SK-N-SH treated with all-trans-retinoic acid at 6 μM for 48 hours (cell line): ENCODE data around the gene ERP29.
"Not testable (repeated sequence)": the region's sequence is repeated elsewhere in the genome, so short reads cannot be mapped to it uniquely, and the experiment has no call there.

Source experiments
- GLIS3 ChIP-seq: fragments of 250-450 bp; sonication (Bioruptor Pico); IDR thresholded peaks from 2 replicates; pipeline ENCODE4 v1.5.0; 2020; ENCODE audit warnings: mild to moderate bottlenecking, moderate library complexity
- OSR1 ChIP-seq: fragments of 250-450 bp; sonication (Bioruptor Pico); IDR thresholded peaks from 2 replicates; pipeline ENCODE4 v1.8.0; 2022; ENCODE audit warnings: moderate library complexity, mild to moderate bottlenecking, inconsistent platforms
- RARB ChIP-seq: fragments of 250-450 bp; sonication (Bioruptor Pico); IDR thresholded peaks from 2 replicates; pipeline ENCODE4 v1.8.0; 2021; ENCODE audit warnings: mild to moderate bottlenecking, moderate library complexity
- TCF4 ChIP-seq: fragments of 250-450 bp; sonication (Bioruptor Pico); IDR thresholded peaks from 2 replicates; pipeline ENCODE4 v1.8.0; 2021; ENCODE audit warnings: mild to moderate bottlenecking, moderate library complexity, borderline replicate concordance
- ZFP30 ChIP-seq: fragments of 450-650 bp; formaldehyde crosslinking; IDR thresholded peaks from 2 replicates; pipeline ENCODE4 v1.5.0; 2022; ENCODE audit warnings: mild to moderate bottlenecking, moderate library complexity
- TF ChIP-seq, protein P1 (sequence below): fragments of 250-450 bp; sonication (Bioruptor Pico); IDR thresholded peaks from 2 replicates; pipeline ENCODE4 v1.8.0; 2021; ENCODE audit warnings: low read depth, mild to moderate bottlenecking, moderate library complexity, borderline replicate concordance
- TF ChIP-seq, protein P2 (sequence below): fragments of 250-450 bp; sonication (Bioruptor Pico); IDR thresholded peaks from 2 replicates; pipeline ENCODE4 v1.5.0; 2020; ENCODE audit warnings: mild to moderate bottlenecking, moderate library complexity
- TF ChIP-seq, protein P3 (sequence below): fragments of 250-450 bp; sonication (Bioruptor Pico); IDR thresholded peaks from 2 replicates; pipeline ENCODE4 v1.5.1; 2020; ENCODE audit warnings: low read depth, mild to moderate bottlenecking, moderate library complexity

DNA sequence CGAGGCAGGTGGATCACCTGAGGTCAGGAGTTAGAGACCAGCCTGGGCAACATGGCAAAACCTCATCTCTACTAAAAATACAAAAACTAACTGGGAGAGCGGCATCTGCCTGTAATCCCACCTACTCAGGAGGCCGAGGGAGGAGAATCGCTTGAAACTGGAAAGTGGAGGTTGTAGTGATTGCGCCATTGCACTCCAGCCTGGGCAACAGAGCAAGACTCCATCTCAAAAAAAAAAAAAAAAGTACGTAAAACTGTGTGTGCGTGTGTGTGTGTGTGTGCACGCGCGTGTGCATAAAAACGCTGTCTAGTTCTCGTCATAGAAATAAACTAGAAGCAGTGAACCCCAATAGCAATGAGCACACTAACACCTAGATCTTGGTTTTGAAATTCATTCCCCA lies 23.4 kb downstream of the ERP29 start:
- not testable (repeated sequence) for TF ChIP-seq TCF4; GLIS3 (CRISPR knock-in tag); ZFP30 (CRISPR knock-in tag); RARB (CRISPR knock-in tag); OSR1 (CRISPR knock-in tag)
- TF ChIP-seq, protein P1, sequence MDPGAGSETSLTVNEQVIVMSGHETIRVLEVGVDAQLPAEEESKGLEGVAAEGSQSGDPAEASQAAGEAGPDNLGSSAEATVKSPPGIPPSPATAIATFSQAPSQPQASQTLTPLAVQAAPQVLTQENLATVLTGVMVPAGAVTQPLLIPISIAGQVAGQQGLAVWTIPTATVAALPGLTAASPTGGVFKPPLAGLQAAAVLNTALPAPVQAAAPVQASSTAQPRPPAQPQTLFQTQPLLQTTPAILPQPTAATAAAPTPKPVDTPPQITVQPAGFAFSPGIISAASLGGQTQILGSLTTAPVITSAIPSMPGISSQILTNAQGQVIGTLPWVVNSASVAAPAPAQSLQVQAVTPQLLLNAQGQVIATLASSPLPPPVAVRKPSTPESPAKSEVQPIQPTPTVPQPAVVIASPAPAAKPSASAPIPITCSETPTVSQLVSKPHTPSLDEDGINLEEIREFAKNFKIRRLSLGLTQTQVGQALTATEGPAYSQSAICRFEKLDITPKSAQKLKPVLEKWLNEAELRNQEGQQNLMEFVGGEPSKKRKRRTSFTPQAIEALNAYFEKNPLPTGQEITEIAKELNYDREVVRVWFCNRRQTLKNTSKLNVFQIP (CRISPR knock-in tag) = not testable (repeated sequence)
- TF ChIP-seq, protein P2, sequence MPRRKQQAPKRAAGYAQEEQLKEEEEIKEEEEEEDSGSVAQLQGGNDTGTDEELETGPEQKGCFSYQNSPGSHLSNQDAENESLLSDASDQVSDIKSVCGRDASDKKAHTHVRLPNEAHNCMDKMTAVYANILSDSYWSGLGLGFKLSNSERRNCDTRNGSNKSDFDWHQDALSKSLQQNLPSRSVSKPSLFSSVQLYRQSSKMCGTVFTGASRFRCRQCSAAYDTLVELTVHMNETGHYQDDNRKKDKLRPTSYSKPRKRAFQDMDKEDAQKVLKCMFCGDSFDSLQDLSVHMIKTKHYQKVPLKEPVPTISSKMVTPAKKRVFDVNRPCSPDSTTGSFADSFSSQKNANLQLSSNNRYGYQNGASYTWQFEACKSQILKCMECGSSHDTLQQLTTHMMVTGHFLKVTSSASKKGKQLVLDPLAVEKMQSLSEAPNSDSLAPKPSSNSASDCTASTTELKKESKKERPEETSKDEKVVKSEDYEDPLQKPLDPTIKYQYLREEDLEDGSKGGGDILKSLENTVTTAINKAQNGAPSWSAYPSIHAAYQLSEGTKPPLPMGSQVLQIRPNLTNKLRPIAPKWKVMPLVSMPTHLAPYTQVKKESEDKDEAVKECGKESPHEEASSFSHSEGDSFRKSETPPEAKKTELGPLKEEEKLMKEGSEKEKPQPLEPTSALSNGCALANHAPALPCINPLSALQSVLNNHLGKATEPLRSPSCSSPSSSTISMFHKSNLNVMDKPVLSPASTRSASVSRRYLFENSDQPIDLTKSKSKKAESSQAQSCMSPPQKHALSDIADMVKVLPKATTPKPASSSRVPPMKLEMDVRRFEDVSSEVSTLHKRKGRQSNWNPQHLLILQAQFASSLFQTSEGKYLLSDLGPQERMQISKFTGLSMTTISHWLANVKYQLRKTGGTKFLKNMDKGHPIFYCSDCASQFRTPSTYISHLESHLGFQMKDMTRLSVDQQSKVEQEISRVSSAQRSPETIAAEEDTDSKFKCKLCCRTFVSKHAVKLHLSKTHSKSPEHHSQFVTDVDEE (CRISPR knock-in tag) = not testable (repeated sequence)
- TF ChIP-seq, protein P3, sequence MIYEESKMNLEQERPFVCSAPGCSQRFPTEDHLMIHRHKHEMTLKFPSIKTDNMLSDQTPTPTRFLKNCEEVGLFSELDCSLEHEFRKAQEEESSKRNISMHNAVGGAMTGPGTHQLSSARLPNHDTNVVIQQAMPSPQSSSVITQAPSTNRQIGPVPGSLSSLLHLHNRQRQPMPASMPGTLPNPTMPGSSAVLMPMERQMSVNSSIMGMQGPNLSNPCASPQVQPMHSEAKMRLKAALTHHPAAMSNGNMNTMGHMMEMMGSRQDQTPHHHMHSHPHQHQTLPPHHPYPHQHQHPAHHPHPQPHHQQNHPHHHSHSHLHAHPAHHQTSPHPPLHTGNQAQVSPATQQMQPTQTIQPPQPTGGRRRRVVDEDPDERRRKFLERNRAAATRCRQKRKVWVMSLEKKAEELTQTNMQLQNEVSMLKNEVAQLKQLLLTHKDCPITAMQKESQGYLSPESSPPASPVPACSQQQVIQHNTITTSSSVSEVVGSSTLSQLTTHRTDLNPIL (CRISPR knock-in tag) = not testable (repeated sequence)
